HepG2 (cell line): ENCODE results near the gene TMEM107. TPM values are rescaled to one million over a fixed set of nuclear protein-coding genes. Genes with fewer than 3 reads are reported as not detected.

Source experiments
- DRAP1 ChIP-seq: IDR thresholded peaks from 2 replicates; pipeline ENCODE4 v1.6.1; 2016; ENCODE audit warnings: missing genetic modification reagents, missing compliant biosample characterization
- ISL2 ChIP-seq: sonication (generic); formaldehyde crosslinking; IDR thresholded peaks from 2 replicates; pipeline ENCODE4 v1.5.0; 2020; ENCODE audit warnings: missing genetic modification reagents
- KLF15 ChIP-seq: sonication (generic); formaldehyde crosslinking; IDR thresholded peaks from 2 replicates; pipeline ENCODE4 v1.8.1; 2023; ENCODE audit warnings: borderline replicate concordance, mild to moderate bottlenecking, inconsistent platforms, missing genetic modification reagents, mixed read lengths
- ONECUT2 ChIP-seq: sonication (generic); formaldehyde crosslinking; IDR thresholded peaks from 2 replicates; pipeline ENCODE4 v1.4.0; 2020; ENCODE audit warnings: missing genetic modification reagents
- PBX3 ChIP-seq: sonication (generic); formaldehyde crosslinking; IDR thresholded peaks from 2 replicates; pipeline ENCODE4 v1.8.1; 2023; ENCODE audit warnings: missing genetic modification reagents, inconsistent platforms, borderline replicate concordance
- RARG ChIP-seq: sonication (generic); formaldehyde crosslinking; IDR thresholded peaks from 2 replicates; pipeline ENCODE4 v1.4.0; 2020; ENCODE audit warnings: low read depth, mild to moderate bottlenecking, missing genetic modification reagents
- TEAD2 ChIP-seq: sonication (generic); formaldehyde crosslinking; IDR thresholded peaks from 2 replicates; pipeline ENCODE4 v1.9.0; 2021; ENCODE audit warnings: missing genetic modification reagents
- ZBTB40 ChIP-seq, 2 experiments: fragments of 450-650 bp in 1 of 2; sonication (generic) in 1 of 2; formaldehyde crosslinking in 1 of 2; IDR thresholded peaks; 2 replicates each; pipeline versions ENCODE4 v1.6.1 to v1.8.0; 2016 to 2022; ENCODE audit warnings: antibody characterized with exemption in 1 of 2, mild to moderate bottlenecking in 1 of 2, missing genetic modification reagents in 1 of 2
- ZNF503 ChIP-seq: sonication (generic); formaldehyde crosslinking; IDR thresholded peaks from 2 replicates; pipeline ENCODE4 v1.4.0; 2020; ENCODE audit warnings: missing genetic modification reagents
- ZUFSP ChIP-seq: sonication (generic); formaldehyde crosslinking; IDR thresholded peaks from 2 replicates; pipeline ENCODE4 v1.9.0; 2021; ENCODE audit warnings: missing genetic modification reagents, mild to moderate bottlenecking, borderline replicate concordance
- polyA plus RNA-seq, 8 experiments: library from polyadenylated mRNA; depleted of rRNA in 3 of 8; stranded (reverse) in 7 of 8; unstranded in 1 of 8; fragments of >200 nt; fragmentation: Illumina TruSeq in 4 of 8; extraction: Trizol in 4 of 8; gene quantifications; 2 replicates each; pipeline versions ENCODE4 v1.2.1 to v1.2.3, GENCODE V29; 2011 to 2016; ENCODE audit warnings: low read depth in 4 of 8, missing spikeins in 1 of 8, mixed read lengths in 1 of 8; ENCODE audit not compliant: insufficient read depth in 1 of 8
- total RNA-seq, 5 experiments: library from RNA; depleted of rRNA; stranded (reverse); fragments of >200 nt; fragmentation: Illumina TruSeq; extraction: Trizol; gene quantifications; 2 replicates each; pipeline ENCODE4 v1.2.3, GENCODE V29; 2016; ENCODE audit warnings: low read depth in 1 of 5

The TMEM107 gene
- total and polyA plus RNA-seq, 2 of the 13 experiments (the other 11 are each of a cell fraction or from before 2014, with no cell fraction given), result 7.2 to 15.3 TPM

- no peak for TF ChIP-seq ZBTB40 (IDR thresholded peaks at IDR 0.05)
- peak; percentile 63 for TF ChIP-seq ZBTB40 (CRISPR knock-in tag; IDR thresholded peaks at IDR 0.05)
- TF ChIP-seq ZNF503 (CRISPR knock-in tag), result no peak
- TF ChIP-seq RARG, result no peak; the same call in 1 of the 2 replicates
- TF ChIP-seq ONECUT2 (CRISPR knock-in tag), result no peak
- TF ChIP-seq ISL2, result no peak; the same call in 1 of the 2 replicates
- TF ChIP-seq TEAD2 (CRISPR knock-in tag), result no peak
- no peak for TF ChIP-seq KLF15
- no peak; the same call in 1 of the 2 replicates for TF ChIP-seq DRAP1 (CRISPR knock-in tag)
- no peak for TF ChIP-seq ZUFSP
- peak; percentile 45; the same call in 1 of the 2 replicates for TF ChIP-seq PBX3 (CRISPR knock-in tag)
These were observed 46.6 kb upstream of the TMEM107 start (continued) for GRCh38 chr17:8222630-8223355.
